Posterior vena cava (tissue), 2 donors: Measurements from ENCODE around the gene MTF1. TPM values are rescaled to one million over a fixed set of nuclear protein-coding genes. Genes with fewer than 3 reads are reported as not detected.
"Not testable (repeated sequence)": the region's sequence is repeated elsewhere in the genome, so short reads cannot be mapped to it uniquely, and the experiment has no call there.

Experiments
- DNase-seq: peaks from one replicate; pipeline ENCODE4 v3.0.0-alpha.2; 2020; ENCODE audit warnings: low spot score
- intact Hi-C, 2 donors: fragments of 100-400 bp; cut with DNase I; formaldehyde crosslinking; loops; one replicate each; pipeline versions ENCODE4 v1.14.1 to v1.14.2; 2022 to 2023
- total RNA-seq, 2 donors: library from RNA; stranded (reverse); fragmentation: NEBNext Ultra II Directional; extraction: Animal tissue kit (Norgen Biotek cat#: 25700); gene quantifications; one replicate each; pipeline ENCODE4 v1.2.1, GENCODE V29; 2021
- donor health status: DM: yes; HTN: yes; CAD: no.
- donor health status: DM: yes; HTN: yes; CAD: no.

The MTF1 gene
- total RNA-seq, 2 donors from 2014 or later: 17.8 to 19.8 TPM

GRCh38 chr1:37807555-37808368, 51.6 kb downstream of the MTF1 start, which contains the start of the genes C1orf122 and YRDC:
C1orf122 (plus strand) TSS chr1:37807790; CDS start chr1:37808405, 615 bp downstream.
YRDC (minus strand) TSS chr1:37808208; CDS start chr1:37808180, 28 bp downstream.
- DNase-seq: peak; percentile 99
- intact Hi-C loops: no loop called here

GRCh38 chr1:37807220-37807554, 52.2 kb downstream of the MTF1 start:
- no peak for DNase-seq
- intact Hi-C loops: no loop called here

GRCh38 chr1:37802439-37802838, 57.0 kb downstream of the MTF1 start:
- intact Hi-C loops: no loop called here
- no peak for DNase-seq

GRCh38 chr1:37797750-37798345, 61.5 kb downstream of the MTF1 start:
- no peak for DNase-seq
- intact Hi-C loops: no loop called here

GRCh38 chr1:37795340-37796125, 63.9 kb downstream of the MTF1 start:
- no peak for DNase-seq
- intact Hi-C loops: no loop called here

GRCh38 chr1:37794372-37795339, 64.7 kb downstream of the MTF1 start:
- intact Hi-C loops: no loop called here
- no peak for DNase-seq

GRCh38 chr1:37793773-37794371, 65.5 kb downstream of the MTF1 start, which contains the start of gene MANEAL:
MANEAL (plus strand) TSS chr1:37793847; CDS start chr1:37794183, 336 bp downstream.
- intact Hi-C loops: no loop called here
- peak; percentile 82 for DNase-seq

- intact Hi-C loops: no loop called here
- no peak for DNase-seq
Observed at GRCh38 chr1:37792943-37793686, 66.3 kb downstream of the MTF1 start.

- intact Hi-C loops: no loop called here
- DNase-seq: no peak
Observed at GRCh38 chr1:37782491-37782890, 76.9 kb downstream of the MTF1 start.

- no peak for DNase-seq
- intact Hi-C loops: no loop called here
Observed at GRCh38 chr1:37778654-37779053, 80.7 kb downstream of the MTF1 start.

GRCh38 chr1:37776946-37777516, 82.4 kb downstream of the MTF1 start:
- no peak for DNase-seq
- intact Hi-C loops: no loop called here

GRCh38 chr1:37771440-37771839, 88.0 kb downstream of the MTF1 start:
- intact Hi-C loops, DNase-seq: not testable (repeated sequence)

GRCh38 chr1:37767488-37767887, 91.9 kb downstream of the MTF1 start:
- intact Hi-C loops: no loop called here

GRCh38 chr1:37765916-37766664, 93.3 kb downstream of the MTF1 start:
- intact Hi-C loops: no loop called here
- no peak for DNase-seq

More at GRCh38 chr1:37767488-37767887, 91.9 kb downstream of the MTF1 start:
- DNase-seq: no peak

- intact Hi-C loops: no loop called here
- no peak for DNase-seq
Observed at GRCh38 chr1:37764888-37765441, 94.4 kb downstream of the MTF1 start, which contains the start of gene EPHA10. EPHA10 (minus strand) TSS chr1:37765120; CDS start chr1:37765066, 54 bp downstream.

- no peak for DNase-seq
- intact Hi-C loops: no loop called here
Observed at GRCh38 chr1:37764414-37764825, 95.0 kb downstream of the MTF1 start.
